GM21381 (cell line): ENCODE data around the gene RBMS1.
A peak's percentile ranks its signal among the peaks of the same experiment; 100 is the strongest.
"Not testable (repeated sequence)": the region's sequence is repeated elsewhere in the genome, so short reads cannot be mapped to it uniquely, and the experiment has no call there.

ENCODE experiments used
- ATAC-seq: cut with Tn5 transposase; IDR thresholded peaks from one replicate; pipeline ENCODE4 v1.9.1; 2021; ENCODE audit warnings: mild to moderate bottlenecking, moderate library complexity; ENCODE audit not compliant: unreplicated experiment

The RBMS1 gene

DNA sequence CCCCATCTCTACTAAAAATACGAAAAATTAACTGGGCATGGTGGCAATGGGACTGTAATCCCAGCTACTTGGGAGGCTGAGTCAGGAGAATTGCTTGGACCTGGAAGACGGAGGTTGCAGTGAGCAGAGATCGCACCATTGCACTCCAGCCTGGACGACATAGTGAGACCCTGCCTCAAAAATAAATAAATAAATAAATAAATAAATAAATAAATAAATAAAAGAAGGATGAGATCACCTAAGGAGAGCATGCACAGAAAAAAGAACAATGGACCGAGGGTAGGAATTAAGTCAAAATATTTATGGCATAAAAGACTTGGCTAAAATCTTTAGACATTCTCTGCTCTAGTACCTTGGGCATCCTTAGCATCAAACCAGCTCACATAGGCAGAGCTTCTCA is 8.9 kb upstream of the RBMS1 start:
- no peak for ATAC-seq

DNA sequence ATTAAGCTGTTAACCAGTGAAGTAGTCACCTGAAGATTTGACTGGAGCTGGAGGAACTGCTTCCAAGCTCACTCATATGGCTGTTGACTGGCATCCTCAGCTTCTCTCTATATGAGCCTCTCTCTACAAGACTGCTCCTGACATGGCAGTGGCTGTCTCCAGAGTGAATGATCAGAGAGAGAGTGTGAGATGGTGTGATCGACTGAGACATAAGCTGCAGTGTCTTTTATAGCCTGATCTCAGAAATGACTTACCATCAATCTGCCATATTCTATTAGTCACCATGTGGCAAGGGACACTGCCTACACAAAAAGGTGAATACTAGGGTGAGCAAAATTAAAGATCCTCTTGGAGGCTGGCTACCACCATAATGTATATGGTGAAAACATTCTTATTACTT is 7.8 kb upstream of the RBMS1 start:
- ATAC-seq, result no peak

DNA sequence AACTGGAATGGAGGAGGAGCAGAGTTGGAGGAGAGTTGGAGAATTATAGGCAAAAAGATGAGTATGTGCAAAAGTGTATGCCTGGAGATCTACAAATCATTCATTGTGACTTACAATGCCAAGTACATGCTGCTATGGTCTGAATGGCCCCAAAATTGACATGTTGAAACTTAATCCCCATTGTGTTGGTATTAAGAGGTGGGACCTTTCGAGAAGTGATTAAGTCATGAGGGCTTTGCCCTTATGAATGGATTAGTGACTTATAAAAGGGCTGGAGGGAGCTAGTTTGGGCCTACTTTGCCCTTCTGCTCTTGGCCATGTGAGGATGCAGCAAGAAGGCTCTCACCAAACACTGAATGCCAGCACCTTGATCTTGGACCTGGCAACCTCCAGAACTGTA is 6.3 kb upstream of the RBMS1 start:
- no peak for ATAC-seq

DNA sequence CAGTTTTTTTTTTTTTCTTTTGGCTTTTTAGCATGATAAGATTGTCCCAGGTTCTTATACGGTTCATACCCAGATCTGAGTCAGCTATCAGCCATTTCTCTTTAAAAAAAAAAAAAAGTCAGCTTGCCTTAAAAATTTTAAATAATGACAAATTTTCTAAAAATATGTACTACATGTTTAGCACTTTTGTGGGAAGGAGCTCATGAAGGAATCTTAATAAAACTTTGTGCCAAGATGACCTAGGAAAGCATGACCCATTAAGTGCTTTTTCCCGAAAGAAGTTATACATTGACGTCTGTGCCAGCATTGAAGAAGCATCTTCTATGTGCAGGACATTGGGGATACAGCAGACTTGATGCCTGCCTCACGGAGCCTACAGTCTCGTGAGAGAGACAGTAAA is 4.5 kb upstream of the RBMS1 start:
- ATAC-seq, result no peak

DNA sequence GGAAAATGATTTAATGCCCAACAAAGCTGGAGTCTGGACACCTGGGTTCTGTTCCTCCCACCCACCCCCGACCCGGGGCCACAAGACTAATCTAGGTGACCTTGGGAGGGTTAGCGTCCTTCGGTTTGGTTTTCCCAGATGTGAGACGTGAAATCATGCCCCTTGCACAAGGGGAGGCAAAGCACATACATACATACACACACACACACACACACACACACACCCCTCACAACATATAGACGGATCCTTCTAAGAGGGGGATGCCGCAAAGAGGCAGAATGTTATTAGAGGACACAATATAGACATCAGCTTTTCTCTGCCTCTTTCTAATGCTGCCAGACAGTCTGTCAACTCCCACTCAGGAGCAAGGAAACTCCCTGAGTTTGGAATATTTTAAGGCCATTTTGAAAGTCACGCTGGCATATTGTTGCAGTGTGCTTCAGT is 616 bp upstream of the RBMS1 start:
- no peak for ATAC-seq

DNA sequence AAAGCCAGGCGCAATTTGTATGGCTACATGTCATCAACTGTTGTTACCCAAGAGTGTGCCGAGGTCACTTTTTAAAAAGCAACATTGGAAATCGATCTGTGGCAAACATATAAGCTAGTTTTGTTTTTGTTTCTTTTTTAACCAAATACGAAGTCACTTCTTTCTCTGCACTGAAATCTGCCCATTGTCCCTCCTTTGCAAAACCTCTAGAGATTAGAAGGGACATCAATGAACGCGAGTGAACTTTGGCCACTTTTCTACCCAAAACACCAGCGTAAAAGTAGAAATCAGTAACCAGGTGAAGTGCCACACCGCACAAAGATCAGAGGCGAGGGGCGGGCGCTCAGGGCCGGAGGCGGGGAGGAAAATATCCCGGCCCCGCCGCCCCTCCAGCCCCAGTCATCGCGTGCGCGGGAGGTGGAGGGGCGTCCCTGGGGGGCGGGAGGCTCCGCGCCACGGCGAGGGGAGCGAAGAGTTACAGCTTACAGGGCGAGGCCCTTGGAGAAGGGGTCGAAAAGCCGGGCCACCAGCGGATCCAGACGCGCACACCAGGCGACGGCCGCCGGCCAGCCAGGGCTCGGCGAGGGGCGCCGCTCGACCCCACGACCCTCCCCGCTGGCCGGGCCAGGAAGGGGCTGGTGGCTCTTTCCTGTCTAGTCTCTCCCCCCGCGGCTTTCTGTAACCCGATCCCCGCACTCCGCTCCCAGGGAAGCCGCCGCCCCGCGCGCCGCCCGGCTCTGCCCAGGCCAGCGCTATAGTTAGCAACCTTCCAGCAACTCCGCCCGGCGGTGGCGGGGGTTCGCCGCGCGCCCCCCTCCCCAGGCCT is 993 bp downstream of the RBMS1 start:
- ATAC-seq, result peak; percentile 16

DNA sequence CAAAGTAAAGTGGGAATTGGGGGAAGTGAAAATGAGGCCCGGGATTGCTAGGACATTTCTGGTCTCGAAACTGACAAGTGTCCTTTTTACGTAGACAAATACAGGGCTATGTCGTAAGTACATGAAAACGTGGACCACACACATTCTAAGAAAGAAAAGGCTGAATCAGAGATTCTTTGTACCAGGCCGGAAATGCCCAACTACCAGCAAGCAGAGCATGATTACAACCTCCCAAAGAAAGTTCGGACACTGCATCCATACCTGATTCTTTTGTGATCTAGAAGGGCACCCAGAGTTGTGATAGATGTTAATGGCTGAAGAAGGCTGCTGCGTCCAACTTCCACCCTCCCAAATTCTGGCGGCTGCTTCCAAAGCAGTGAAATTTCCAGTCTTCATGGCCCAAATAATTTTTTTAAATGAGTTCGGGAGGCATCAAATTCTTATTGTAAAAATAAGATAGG is 1.7 kb downstream of the RBMS1 start:
- no peak for ATAC-seq

DNA sequence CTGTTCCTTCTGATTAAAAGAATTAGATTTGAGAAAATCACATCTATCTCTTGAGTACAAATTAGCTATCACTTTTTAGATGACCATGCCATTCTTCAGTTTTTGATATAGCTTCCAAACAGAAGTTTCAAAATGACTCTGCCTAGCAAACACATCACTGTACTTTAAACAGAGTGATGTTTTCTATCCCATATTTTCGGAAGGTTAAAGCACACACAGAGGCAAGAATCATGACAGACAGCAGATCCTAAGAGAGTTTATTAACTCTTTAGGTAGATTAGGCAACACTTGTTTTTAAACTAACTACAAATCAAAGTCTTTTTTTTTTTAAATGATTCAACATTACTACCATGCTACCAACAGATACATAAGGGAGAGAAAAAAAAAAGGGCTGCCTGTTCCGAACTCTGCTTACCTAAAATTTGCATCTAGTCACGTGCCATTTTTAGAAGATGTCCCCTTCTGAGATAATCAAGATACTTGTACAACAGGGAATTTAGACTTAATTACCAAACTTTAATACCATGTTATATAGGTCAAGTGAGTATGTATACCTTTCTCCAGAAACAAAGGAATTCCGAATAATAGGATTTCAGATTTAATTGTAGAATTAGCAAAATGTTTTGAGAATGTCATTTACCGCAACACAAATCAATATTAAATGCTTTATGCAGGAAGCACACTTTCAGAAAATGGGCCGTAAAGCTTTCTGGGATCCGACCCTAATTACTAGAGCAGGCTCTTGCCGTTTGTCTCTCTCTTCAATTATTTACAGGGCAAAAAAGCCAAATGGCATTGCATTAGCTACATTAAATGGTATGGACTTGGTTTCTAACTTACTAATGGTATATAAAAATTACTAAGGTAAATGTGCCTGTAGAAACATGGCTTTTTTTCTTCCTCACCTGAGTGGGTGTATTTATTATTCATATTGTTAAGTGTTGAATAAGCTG is 2.6 kb downstream of the RBMS1 start:
- no peak for ATAC-seq

DNA sequence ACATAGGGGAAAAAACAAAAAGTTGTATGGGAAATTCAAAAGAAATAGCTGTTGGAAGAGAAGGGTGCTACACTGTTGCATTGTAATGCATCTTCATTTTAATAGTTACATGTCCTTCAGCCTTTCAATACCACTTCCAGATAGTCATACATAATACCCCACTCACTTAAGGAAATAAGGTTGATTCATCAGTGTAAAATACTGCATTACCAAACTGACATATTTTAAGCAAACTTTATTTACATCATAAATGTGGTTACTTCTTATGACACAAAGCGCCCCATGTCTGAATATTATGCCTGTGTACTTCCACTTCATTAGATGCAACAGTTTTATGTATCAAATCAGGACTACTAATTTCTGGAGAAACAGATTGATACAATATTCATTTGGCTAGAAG is 4.5 kb downstream of the RBMS1 start:
- no peak for ATAC-seq

DNA sequence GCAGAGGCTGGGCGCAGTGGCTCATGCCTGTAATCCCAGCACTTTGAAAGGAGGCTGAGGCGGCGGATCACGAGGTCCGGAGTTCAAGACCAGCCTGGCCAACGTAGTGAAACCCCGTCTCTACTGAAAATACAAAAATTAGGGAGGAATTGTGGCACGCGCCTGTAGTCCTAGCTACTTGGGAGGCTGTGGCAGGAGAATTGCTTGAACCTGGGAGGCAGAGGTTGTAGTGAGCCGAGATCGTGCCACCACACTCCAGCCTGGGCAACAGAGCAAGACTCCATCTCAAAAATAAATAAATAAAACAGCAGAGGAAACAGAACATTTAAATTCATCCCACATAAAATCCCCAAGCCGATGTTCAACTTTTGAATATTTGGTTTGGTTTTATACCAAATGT is 5.3 kb downstream of the RBMS1 start:
- not testable (repeated sequence) for ATAC-seq

DNA sequence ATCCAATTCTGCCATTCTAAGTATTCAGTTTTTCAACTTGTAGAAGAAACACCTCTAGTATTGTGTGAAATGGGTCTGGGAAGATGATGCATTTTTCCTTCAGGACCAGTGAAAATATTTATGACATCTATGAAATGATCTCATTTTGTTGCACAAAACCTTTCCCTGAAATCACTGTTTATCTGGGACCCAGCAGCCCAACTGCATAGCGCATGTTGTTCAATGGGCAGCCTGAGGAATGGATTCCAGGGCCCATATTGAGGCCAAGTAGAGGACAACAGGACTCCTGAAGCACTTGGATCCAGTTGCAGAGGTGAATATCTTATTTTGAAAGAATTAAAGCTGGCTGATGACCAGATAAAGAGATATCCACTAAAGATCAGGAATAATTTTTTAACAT is 7.3 kb downstream of the RBMS1 start:
- ATAC-seq, result no peak

DNA sequence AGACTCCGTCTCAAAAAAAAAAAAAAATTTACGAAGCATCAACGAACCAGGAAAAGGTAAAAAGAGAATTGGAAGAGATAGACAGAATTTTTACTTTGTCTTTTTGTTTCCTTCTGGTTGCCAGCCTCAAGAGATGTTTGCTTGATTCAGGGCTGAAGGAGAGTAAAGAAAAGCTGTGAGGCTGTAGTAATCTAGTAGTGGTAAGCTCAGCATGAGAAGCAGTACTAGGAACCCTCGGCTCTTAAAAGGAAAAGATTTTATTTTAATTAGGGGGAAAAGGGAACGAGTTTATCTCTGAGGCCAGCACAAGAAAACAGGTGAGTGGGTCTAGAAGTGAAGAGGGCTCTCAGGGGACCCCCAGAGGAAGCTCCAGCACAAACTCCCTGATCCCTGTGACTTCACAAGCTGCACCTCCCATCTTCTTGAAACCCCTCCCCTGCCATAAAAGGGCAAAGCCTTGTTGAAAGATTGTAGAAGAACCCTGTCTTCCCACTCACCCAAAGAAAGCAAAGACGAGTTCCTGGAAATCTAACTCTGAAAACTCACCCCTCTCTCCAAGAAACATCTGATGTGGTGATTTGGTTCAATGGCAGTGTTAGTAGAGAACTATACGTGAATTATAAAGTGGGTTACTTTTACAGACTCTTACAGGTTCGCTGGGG is 8.6 kb downstream of the RBMS1 start:
- ATAC-seq, result no peak

DNA sequence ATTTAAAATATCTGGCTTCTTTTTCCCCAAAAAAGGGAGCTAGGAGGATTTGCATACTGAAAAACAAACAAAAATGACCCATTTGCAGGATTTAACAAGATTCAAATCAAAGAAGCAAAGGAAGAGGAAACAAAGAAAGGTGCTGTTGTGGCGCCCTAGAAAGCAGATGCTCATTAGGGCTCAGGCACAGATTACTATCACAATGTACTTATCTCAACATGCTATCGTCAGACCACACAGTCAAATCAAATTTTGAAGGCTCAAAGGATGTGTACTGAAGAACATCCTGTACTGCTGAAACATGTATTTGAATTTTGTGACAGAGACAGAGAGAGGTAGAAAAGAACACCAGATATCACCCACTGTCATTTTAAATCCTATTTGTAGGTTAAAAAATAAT is 10.9 kb downstream of the RBMS1 start:
- ATAC-seq, result no peak

DNA sequence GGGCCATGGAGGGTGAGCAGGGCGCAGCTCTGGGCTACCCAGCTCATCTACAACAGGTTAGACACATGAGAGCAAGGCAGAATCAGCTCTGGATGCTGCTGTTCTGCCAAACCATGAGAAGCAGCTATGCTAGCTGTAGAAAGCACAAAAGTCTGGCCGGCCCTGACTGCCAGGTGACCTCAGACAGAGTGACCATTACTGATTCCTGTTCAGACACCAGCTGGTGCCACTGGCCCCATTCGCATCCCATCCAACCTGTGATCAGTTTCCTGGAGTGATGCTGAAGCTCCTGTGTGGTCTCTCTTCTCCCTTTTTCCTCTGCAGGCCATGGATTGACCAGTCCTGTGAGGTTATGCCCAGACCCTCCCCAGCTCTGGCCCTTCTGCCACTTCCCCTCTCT is 14.3 kb downstream of the RBMS1 start:
- ATAC-seq, result no peak

DNA sequence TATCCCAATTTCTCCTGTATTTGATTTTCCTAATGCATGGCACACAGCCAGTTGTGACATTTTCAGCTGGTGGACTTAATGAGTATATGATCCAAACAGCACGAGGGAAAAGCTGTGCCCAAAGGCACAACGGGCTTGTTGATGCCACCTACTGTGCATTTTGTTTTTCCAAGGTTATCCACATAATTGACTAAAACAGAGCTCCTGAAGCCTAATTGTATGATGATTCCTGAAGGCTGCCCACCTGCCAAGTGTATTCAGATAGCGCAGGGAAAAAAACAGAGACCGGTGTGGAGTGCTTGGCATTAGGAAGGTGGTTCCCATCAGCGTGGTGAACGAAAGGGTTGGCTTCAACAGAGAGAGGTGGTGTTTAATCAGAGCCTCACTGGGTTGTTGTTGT is 14.9 kb downstream of the RBMS1 start:
- no peak for ATAC-seq

DNA sequence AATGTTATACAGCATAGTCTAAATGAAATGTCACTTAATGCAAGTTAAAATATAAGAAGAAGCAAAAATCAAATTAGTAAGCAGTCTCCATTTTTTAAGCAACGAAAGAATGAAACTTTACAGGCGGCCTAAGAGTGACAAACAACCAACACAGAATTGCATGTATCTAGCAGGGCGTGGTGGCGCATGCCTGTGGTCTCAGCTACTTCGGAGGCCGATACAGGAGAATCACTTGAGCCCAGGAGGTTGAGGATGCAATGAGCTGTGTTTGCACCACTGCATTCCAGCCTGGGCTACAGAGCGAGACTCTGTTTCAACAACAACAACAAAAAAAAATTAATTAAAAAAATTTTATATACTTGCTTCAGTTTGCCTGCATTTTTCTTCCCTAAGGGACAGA is 16.6 kb downstream of the RBMS1 start:
- ATAC-seq, result no peak

DNA sequence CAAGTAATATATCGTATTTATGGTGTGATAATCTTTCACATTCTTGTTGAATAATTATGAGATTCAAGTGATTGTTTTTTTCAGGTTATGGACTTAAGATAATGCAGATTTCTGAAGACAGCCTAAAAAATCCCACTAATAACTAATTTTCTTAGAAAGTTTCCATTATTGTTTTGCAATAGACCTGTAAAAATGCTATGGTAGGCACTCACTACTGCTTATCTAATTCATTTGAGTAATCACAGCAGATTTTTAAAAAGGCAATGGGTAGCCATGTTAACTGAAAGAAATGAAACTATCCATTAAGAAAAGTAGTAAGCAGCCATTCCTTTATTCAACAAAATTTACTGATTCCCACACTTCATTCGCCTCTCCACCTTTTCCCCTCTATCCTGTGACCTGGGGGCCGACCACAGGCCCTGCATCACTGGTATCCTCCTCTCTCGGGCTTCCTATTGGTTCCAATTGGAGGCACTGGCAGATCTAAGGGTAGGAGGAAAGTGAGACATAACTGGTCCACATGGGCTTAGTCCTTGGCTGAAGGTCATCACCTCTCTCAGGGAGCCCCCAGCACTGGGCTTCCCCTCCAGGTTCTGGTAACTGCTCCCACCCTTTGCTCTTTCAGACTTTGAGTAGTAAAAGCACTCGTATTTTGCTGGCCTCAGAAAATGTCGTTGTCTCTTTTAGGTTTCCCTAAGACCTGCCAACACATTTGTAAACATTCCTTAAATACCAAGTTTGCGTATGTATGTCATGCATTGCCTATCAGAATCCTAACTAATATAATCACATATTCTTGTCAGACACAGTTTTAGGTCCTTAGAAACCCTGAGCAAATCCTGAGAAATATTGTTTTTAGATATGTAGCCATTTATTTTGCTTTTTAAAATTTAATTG is 18.5 kb downstream of the RBMS1 start:
- no peak for ATAC-seq

DNA sequence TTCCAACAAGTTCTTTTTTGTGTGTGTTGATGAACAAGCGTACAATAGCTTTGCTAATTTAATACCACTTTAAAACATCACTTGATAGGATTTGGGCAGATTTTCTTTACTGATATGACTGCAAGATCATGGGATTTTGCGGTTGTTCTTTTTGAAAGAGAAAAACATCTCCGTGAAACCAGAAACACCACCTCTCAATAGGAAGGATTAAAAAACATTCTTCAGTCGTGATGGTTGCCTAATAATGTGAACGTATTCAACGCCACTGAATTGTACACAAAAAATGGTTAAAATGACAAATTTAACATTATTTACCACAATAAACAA is 19.3 kb downstream of the RBMS1 start:
- no peak for ATAC-seq

DNA sequence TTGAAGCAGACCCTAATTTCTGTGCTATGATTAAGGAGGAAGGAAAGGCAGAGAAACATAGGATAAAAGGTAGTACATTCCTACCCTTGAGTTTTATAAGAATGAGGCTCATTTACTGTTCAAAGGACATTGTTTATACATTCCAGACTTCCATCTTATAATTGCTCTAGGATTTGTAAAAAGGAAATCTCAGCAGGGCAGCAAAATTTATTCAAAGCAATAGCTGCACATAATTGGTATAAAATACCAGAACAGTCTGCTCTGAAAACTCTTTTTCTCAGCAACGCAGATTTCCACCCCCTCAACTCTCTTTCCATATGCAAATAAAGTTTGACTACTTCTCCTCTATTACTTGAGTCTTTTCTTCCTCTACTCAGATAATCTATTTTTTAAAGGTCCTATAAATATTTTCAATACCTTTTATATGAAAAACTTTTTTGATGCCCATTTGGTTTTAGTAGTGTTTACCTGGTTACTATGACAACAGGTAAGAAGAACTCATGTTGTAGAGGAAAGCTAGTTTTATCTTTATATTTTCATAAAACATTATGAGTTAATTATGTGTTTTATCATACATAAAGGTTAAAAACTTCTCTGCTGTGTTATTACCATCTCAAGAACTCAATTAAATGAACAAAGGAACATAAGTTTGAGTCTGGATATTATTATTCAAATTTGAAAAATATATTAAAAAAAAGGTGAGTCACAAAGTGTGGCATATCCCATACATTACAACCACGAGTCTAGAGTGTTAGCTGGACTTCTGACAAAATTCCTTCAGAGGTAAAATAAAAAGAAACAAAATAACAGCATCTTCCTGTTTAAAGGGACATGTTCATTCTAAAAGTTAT is 19.9 kb downstream of the RBMS1 start:
- no peak for ATAC-seq

DNA sequence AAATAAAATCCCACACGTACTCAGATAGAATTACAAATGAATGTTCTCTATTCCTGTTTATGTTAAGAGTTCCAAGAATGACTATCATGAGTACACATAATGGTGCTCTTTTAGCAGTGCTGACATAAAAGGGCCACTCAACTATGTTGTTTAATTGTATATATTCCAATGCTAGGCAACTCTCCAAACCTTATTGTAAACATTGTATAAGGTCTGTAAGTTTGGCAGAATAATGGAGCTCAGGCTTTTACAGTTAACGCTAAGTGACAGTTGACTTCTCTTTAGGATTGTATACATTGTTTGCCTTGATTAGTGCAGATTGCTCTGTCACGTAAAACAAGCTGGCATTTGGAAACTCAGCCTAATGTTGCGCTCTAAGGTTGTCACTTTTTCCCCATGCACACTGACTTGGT is 20.8 kb downstream of the RBMS1 start:
- ATAC-seq, result no peak
